ENCODE data around the gene ESRRG. TPM values are rescaled to one million over a fixed set of nuclear protein-coding genes. Genes with fewer than 3 reads are reported as not detected.

The ESRRG gene
- total RNA-seq, 2 experiments from 2014 or later, result not detected

DNA sequence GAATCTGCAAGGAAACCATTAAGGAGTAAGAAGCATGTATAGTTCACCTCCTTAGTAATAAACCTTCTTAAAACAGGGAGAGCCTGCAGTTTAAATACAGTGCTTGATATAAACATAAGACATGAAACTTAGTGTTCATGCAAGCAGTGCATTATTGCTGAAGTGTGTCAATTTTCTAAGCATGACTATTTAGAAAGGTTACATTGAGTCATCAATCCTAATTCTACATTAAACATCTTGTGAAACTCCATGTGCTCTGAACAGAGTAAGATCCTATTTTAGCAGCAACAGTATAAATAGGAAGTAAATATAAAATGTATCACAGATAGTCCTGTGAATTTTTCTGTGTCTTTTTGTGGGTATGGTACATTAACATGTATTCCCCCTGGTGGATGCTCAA, 135.5 kb downstream of the ESRRG start:
- peaks cover 4% of the 10 kb centered on the region for H3K9me3 Mint-ChIP-seq (ENCODE audit: low read depth)
- H3K4me1 Mint-ChIP-seq, result no peaks in the 10 kb centered on the region
- DNase-seq, result no peak
- ChIA-PET CTCF (no interaction called here), POLR2A (no interaction called here)
- H3K4me3 Mint-ChIP-seq, result no peak overlapping the region
- H3K36me3 Mint-ChIP-seq (ENCODE audit: low read depth), result no peaks in the 10 kb centered on the region
- intact Hi-C loops (cut with DNase I, micrococcal nuclease), result no loop called here
- H3K27ac Mint-ChIP-seq, result no peak overlapping the region
- H3K27me3 Mint-ChIP-seq, result no peaks in the 10 kb centered on the region
- ATAC-seq, result no peak

DNA sequence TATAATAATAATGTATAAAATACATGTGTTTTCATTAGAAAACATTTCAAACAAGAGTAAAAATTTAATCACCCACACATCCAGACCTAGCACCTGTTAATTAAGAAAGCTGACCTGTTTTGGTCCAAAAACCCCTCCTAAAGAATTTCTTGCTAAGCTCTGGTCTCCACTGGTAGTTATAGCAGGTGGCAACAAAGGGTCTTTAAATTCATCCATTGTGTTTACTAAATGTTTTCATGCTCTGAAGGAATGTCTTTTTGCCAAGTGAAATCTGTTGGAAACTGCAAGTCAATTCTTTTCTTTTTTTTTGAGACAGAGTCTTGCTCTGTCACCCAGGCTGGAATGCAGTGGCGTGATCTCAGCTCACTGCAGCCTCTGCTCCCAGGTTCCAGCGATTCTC, 141.1 kb downstream of the ESRRG start:
- Mint-ChIP-seq H3K27me3 (no peaks in the 10 kb centered on the region), H3K36me3 (ENCODE audit: low read depth) (no peaks in the 10 kb centered on the region), H3K4me1 (no peaks in the 10 kb centered on the region), H3K9me3 (ENCODE audit: low read depth) (peaks cover 5% of the 10 kb centered on the region), H3K27ac (no peak overlapping the region), H3K4me3 (no peak overlapping the region)
- DNase-seq (no peak), ATAC-seq (no peak)
- intact Hi-C loops (cut with DNase I, micrococcal nuclease), result no loop called here
- POLR2A ChIA-PET, result no interaction called here
- CTCF ChIA-PET, result no interaction called here

GRCh38 chr1:216580538-216581057, 142.6 kb downstream of the ESRRG start:
- Mint-ChIP-seq H3K4me3 (no peak overlapping the region), H3K36me3 (ENCODE audit: low read depth) (no peaks in the 10 kb centered on the region), H3K27me3 (no peaks in the 10 kb centered on the region), H3K4me1 (no peaks in the 10 kb centered on the region), H3K9me3 (ENCODE audit: low read depth) (peaks cover 5% of the 10 kb centered on the region), H3K27ac (no peak overlapping the region)
- DNase-seq, result no peak
- CTCF ChIA-PET, result interaction anchor here (0.7 kb wide), 1 partner anchor 746 kb away, joined by 4 read pairs; no protein-coding TSS in a partner anchor
- intact Hi-C loops (cut with DNase I, micrococcal nuclease), result no loop called here
- ATAC-seq, result no peak
- POLR2A ChIA-PET, result no interaction called here

GRCh38 chr1:216576234-216576937, 146.8 kb downstream of the ESRRG start:
- no peak overlapping the region for H3K4me3 Mint-ChIP-seq
- no peaks in the 10 kb centered on the region for H3K36me3 Mint-ChIP-seq (ENCODE audit: low read depth)
- CTCF ChIA-PET, result no interaction called here
- intact Hi-C loops (cut with DNase I, micrococcal nuclease), result no loop called here
- no peak for ATAC-seq
- H3K9me3 Mint-ChIP-seq (ENCODE audit: low read depth), result no peaks in the 10 kb centered on the region
- DNase-seq, result no peak
- POLR2A ChIA-PET, result no interaction called here
- H3K27ac Mint-ChIP-seq, result no peak overlapping the region
- H3K4me1 Mint-ChIP-seq, result no peaks in the 10 kb centered on the region
- no peaks in the 10 kb centered on the region for H3K27me3 Mint-ChIP-seq

DNA sequence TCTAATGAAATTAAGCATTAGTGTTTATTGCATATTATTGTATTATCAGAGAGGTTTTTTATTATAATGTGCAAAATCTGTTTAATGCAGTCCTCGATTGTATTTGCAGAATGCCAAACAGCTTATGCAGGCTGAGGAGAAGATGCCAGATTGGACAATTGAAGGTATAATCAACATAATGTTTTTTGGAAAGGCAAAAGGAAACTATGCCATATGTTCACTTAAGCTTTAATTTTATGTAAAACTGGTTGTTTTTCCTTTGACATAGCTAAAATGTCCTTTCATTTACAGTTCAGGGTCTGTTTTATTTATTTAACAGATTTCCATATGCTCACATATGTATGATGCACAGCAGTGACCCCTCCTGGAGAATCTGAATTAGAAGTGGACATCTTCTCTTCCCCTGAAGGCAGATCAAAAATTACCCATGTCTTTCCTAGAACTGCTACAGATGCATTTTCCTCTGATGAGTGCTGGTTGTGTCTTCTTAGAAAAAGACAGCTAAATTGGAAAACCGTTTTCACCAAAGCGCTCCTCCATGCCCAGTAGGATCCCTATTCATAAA, 156.5 kb downstream of the ESRRG start:
- H3K36me3 Mint-ChIP-seq (ENCODE audit: low read depth), result no peaks in the 10 kb centered on the region
- H3K27ac Mint-ChIP-seq, result no peak overlapping the region
- DNase-seq, result no peak
- no peak for ATAC-seq
- peaks cover 7% of the 10 kb centered on the region for H3K9me3 Mint-ChIP-seq (ENCODE audit: low read depth)
- ChIA-PET POLR2A (no interaction called here), CTCF (no interaction called here)
- no peaks in the 10 kb centered on the region for H3K4me1 Mint-ChIP-seq
- intact Hi-C loops (cut with DNase I, micrococcal nuclease), result no loop called here
- no peaks in the 10 kb centered on the region for H3K27me3 Mint-ChIP-seq
- no peak overlapping the region for H3K4me3 Mint-ChIP-seq

GRCh38 chr1:216563087-216563486, 160.1 kb downstream of the ESRRG start:
- Mint-ChIP-seq H3K27me3 (no peaks in the 10 kb centered on the region), H3K27ac (no peak overlapping the region)
- no peak for ATAC-seq

DNA sequence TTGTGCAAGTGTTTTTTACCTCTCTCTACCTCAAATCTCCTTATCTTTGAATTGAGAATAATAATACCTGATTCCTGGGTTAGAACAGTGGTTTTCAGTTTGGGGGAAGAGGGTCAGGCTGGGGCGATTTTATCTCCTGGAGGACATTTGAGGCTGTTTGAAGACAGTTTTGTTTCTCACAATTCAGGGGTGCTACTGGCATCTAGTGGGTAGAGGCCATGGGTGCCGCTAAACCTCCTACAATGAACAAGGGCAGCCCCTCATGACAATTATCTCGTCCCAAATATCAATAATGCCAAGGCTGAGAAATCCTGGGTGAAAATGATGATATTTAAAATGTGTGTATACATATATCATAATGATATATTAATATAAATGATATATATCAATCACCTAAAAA, 160.8 kb downstream of the ESRRG start:
- no peak for ATAC-seq
- intact Hi-C loops (cut with DNase I, micrococcal nuclease), result no loop called here
- H3K27ac Mint-ChIP-seq, result no peak overlapping the region
- H3K36me3 Mint-ChIP-seq (ENCODE audit: low read depth), result no peaks in the 10 kb centered on the region
- DNase-seq, result no peak
- ChIA-PET POLR2A (no interaction called here), CTCF (no interaction called here)
- H3K4me1 Mint-ChIP-seq, result no peaks in the 10 kb centered on the region
- no peaks in the 10 kb centered on the region for H3K27me3 Mint-ChIP-seq
- no peaks in the 10 kb centered on the region for H3K9me3 Mint-ChIP-seq (ENCODE audit: low read depth)
- no peak overlapping the region for H3K4me3 Mint-ChIP-seq

More at GRCh38 chr1:216563087-216563486, 160.1 kb downstream of the ESRRG start:
- Mint-ChIP-seq H3K36me3 (ENCODE audit: low read depth) (no peaks in the 10 kb centered on the region), H3K4me3 (no peak overlapping the region), H3K9me3 (ENCODE audit: low read depth) (no peaks in the 10 kb centered on the region), H3K4me1 (no peaks in the 10 kb centered on the region)
- intact Hi-C loops (cut with DNase I, micrococcal nuclease), result no loop called here
- DNase-seq, result no peak
- POLR2A ChIA-PET, result no interaction called here
- CTCF ChIA-PET, result no interaction called here

GRCh38 chr1:216560527-216560926, 162.7 kb downstream of the ESRRG start:
- Mint-ChIP-seq H3K27me3 (no peaks in the 10 kb centered on the region), H3K27ac (no peak overlapping the region), H3K4me3 (no peak overlapping the region), H3K36me3 (ENCODE audit: low read depth) (no peaks in the 10 kb centered on the region), H3K9me3 (ENCODE audit: low read depth) (peaks cover 2% of the 10 kb centered on the region), H3K4me1 (no peaks in the 10 kb centered on the region)
- ATAC-seq (no peak), DNase-seq (no peak)
- intact Hi-C loops (cut with DNase I, micrococcal nuclease), result no loop called here
- ChIA-PET POLR2A (no interaction called here), CTCF (no interaction called here)

DNA sequence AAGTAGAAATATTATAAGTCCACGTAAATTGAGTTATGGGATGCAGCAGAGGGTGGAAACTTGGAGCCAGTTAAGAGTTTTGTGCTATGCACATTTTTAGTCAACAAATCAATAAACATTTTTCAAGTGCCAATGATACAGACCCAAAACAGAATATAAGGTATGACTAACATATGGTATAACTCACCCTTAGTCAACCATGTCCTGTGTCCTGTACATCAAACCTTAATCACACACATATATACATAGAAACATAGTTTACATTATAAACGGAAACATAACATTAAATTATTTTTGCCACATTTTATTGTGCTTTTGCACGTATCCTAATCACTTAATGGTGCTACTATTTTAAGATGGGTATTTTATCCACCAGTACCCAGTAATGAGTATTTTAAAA, 163.9 kb downstream of the ESRRG start:
- no peaks in the 10 kb centered on the region for H3K4me1 Mint-ChIP-seq
- H3K4me3 Mint-ChIP-seq, result no peak overlapping the region
- DNase-seq (no peak), ATAC-seq (no peak)
- H3K9me3 Mint-ChIP-seq (ENCODE audit: low read depth), result peaks cover 2% of the 10 kb centered on the region
- no peak overlapping the region for H3K27ac Mint-ChIP-seq
- ChIA-PET POLR2A (no interaction called here), CTCF (no interaction called here)
- no peaks in the 10 kb centered on the region for H3K27me3 Mint-ChIP-seq
- H3K36me3 Mint-ChIP-seq (ENCODE audit: low read depth), result no peaks in the 10 kb centered on the region
- intact Hi-C loops (cut with DNase I, micrococcal nuclease), result no loop called here

DNA sequence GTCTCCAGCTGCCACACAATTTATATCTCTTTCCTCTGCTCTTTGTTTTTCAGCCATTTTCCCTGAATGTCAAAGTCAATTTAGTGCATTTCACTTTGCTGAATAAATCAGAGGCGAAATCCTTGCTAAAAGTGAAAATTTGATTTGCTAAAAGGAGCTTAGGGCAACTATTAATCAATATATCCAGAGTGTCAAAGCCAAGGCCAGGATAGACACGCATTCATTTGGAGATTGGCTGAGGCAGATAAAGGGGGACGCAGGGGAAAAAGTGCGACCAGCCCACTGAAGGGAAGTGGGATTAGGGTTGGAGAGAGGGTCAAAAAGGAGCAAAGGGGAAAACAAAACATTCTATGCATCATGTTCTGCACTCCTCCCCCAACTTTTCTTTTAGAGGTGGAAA, 167.6 kb downstream of the ESRRG start:
- ATAC-seq, result no peak
- Mint-ChIP-seq H3K4me3 (no peak overlapping the region), H3K27me3 (no peaks in the 10 kb centered on the region), H3K27ac (no peak overlapping the region), H3K36me3 (ENCODE audit: low read depth) (no peaks in the 10 kb centered on the region), H3K9me3 (ENCODE audit: low read depth) (peaks cover 2% of the 10 kb centered on the region), H3K4me1 (no peaks in the 10 kb centered on the region)
- ChIA-PET POLR2A (no interaction called here), CTCF (interaction anchor here (1.6 kb wide), 1 partner anchor 10 kb away, joined by 3 read pairs; no protein-coding TSS in a partner anchor)
- intact Hi-C loops (cut with DNase I, micrococcal nuclease), result no loop called here
- no peak for DNase-seq

DNA sequence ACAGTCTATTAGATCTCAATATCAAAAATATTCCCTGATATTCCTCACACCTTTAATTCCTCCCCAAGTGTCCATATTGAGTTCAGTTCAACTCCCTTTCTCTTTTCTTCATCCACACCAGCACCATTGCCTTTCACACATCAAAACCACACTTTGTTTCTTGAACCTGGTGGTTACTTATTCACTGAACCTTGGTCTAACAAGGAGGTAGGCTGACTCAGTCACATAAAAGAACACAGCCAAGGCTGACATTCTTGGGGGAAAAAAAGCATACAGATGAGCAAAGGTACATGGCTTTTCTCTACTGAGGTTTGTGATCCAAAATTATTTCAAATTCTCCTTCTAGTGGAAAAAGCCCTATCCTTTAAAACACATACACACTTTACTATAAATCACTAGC, 168.3 kb downstream of the ESRRG start:
- ChIA-PET CTCF (interaction anchor here (1.6 kb wide), 1 partner anchor 9 kb away, joined by 3 read pairs; no protein-coding TSS in a partner anchor), POLR2A (no interaction called here)
- ATAC-seq (no peak), DNase-seq (no peak)
- Mint-ChIP-seq H3K4me3 (no peak overlapping the region), H3K4me1 (no peaks in the 10 kb centered on the region), H3K27ac (no peak overlapping the region), H3K36me3 (ENCODE audit: low read depth) (no peaks in the 10 kb centered on the region), H3K27me3 (no peaks in the 10 kb centered on the region), H3K9me3 (ENCODE audit: low read depth) (peaks cover 2% of the 10 kb centered on the region)
- intact Hi-C loops (cut with DNase I, micrococcal nuclease), result no loop called here

- H3K27me3 Mint-ChIP-seq, result no peaks in the 10 kb centered on the region
- ATAC-seq, result no peak
- peaks cover 2% of the 10 kb centered on the region for H3K9me3 Mint-ChIP-seq (ENCODE audit: low read depth)
- ChIA-PET CTCF (no interaction called here), POLR2A (no interaction called here)
- no peaks in the 10 kb centered on the region for H3K4me1 Mint-ChIP-seq
- intact Hi-C loops (cut with DNase I, micrococcal nuclease), result loop anchor here in 1 of 2 experiments (1.0 kb wide), 1 partner anchor 16 kb away; no protein-coding TSS in a partner anchor
- H3K27ac Mint-ChIP-seq, result no peak overlapping the region
- no peak for DNase-seq
- no peak overlapping the region for H3K4me3 Mint-ChIP-seq
- H3K36me3 Mint-ChIP-seq (ENCODE audit: low read depth), result no peaks in the 10 kb centered on the region
Measured at GRCh38 chr1:216553766-216554165, 169.5 kb downstream of the ESRRG start.

All from activated CD4-positive, alpha-beta T cell treated with anti-CD3 and anti-CD28 coated beads for 36 hours (primary cell).